Mesodermal cell (in vitro differentiated cells): ENCODE measurements around the gene FRYL.
"Not testable (repeated sequence)": the region's sequence is repeated elsewhere in the genome, so short reads cannot be mapped to it uniquely, and the experiment has no call there.

Experiments used
- H3K27ac ChIP-seq: 2 replicates; pipeline ENCODE4 v1.7.0; 2013; ENCODE audit warnings: mild to moderate bottlenecking, low read depth, low read length, moderate library complexity; ENCODE audit not compliant: severe bottlenecking
- H3K36me3 ChIP-seq: 2 replicates; pipeline ENCODE4 v1.7.1; 2013; ENCODE audit warnings: mild to moderate bottlenecking, low read length, moderate library complexity; ENCODE audit not compliant: control insufficient read depth, insufficient read depth
- H3K4me1 ChIP-seq: one replicate; pipeline ENCODE4 v1.7.1; 2013; ENCODE audit warnings: mild to moderate bottlenecking, low read length; ENCODE audit not compliant: insufficient read depth, control insufficient read depth, poor library complexity, severe bottlenecking
- H3K4me3 ChIP-seq: 2 replicates; pipeline ENCODE4 v1.7.0; 2013; ENCODE audit warnings: low read length, control low read depth, mild to moderate bottlenecking; ENCODE audit not compliant: insufficient read depth, poor library complexity, severe bottlenecking; ENCODE audit errors: extremely low read depth
- H3K9me3 ChIP-seq: 2 replicates; pipeline ENCODE4 v1.7.1; 2013; ENCODE audit warnings: mild to moderate bottlenecking, low read length, moderate library complexity; ENCODE audit not compliant: control insufficient read depth
- WGBS, 2 experiments: methylation state at CpG; one replicate each; pipeline ENCODE4 v1.1.5; 2013; ENCODE audit warnings: missing lambda C conversion rate in 2 of 2; ENCODE audit not compliant: insufficient coverage in 2 of 2; 5-methylcytosine and 5-hydroxymethylcytosine counted together

The FRYL gene

DNA sequence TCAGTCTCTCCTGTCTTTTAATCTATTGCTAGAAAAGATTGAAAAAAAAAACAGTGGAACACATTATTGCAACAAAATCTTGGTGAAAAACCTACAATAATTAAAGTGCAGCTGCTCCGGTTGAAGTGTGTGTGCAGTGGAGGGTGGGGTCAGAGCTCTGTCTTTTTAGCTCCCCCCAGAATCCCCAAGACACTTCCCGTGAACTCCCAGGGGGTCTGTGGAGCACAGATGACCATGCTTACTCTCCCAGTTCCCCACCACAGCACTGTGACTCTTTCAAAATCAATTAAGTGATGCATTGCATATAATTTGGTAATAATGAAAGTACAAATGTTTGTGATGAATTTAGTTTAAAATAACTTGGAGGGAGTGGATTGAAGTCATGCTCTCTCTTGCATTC lies 312.6 kb downstream of the FRYL start:
- H3K4me1 ChIP-seq = no peaks in the 10 kb centered on the region
- 80 to 100% methylated on average over 1 of the region's 2 CpGs for WGBS, 2 experiments
- H3K4me3 ChIP-seq = no peak overlapping the region
- H3K9me3 ChIP-seq = no peaks in the 10 kb centered on the region
- H3K36me3 ChIP-seq = no peaks in the 10 kb centered on the region
- H3K27ac ChIP-seq = no peak overlapping the region

GRCh38 chr4:48462363-48462762 lies 317.7 kb downstream of the FRYL start:
- Histone ChIP-seq H3K9me3 (no peaks in the 10 kb centered on the region), H3K4me3 (no peak overlapping the region), H3K27ac (no peak overlapping the region), H3K36me3 (no peaks in the 10 kb centered on the region), H3K4me1 (no peaks in the 10 kb centered on the region)
- WGBS, 2 experiments = 81 to 100% methylated on average over 1 to 2 of the region's 5 CpGs

GRCh38 chr4:48461000-48461399 lies 319.1 kb downstream of the FRYL start:
- H3K9me3 ChIP-seq = no peaks in the 10 kb centered on the region
- no peak overlapping the region for H3K27ac ChIP-seq
- no peaks in the 10 kb centered on the region for H3K4me1 ChIP-seq
- no peak overlapping the region for H3K4me3 ChIP-seq
- no peaks in the 10 kb centered on the region for H3K36me3 ChIP-seq

GRCh38 chr4:48454591-48454990 lies 325.5 kb downstream of the FRYL start:
- H3K9me3 ChIP-seq = no peaks in the 10 kb centered on the region
- no peak overlapping the region for H3K4me3 ChIP-seq
- H3K36me3 ChIP-seq = no peaks in the 10 kb centered on the region
- H3K27ac ChIP-seq = no peak overlapping the region
- H3K4me1 ChIP-seq = no peaks in the 10 kb centered on the region
- WGBS, 2 experiments = 94 to 100% methylated on average over 2 of the region's 2 CpGs

DNA sequence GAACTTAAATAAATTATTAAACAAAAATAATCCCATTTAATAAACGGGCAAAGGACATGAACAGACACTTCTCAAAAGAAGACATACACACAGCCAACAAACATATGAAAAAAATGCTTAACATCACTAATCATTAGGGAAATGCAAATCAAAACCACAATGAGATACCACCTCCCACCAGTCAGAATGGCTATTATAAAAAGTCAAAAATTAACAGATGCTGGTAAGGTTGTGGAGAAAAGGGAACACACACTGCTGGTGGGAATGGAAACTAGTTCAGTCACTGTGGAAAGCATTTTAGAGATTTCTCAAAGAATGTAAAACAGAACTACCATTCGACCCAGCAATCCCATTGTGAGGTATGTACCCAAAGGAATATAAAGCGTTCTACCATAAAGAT lies 328.4 kb downstream of the FRYL start:
- not testable (repeated sequence) for H3K27ac ChIP-seq, H3K4me3 ChIP-seq, H3K4me1 ChIP-seq, H3K9me3 ChIP-seq, H3K36me3 ChIP-seq
- 82 to 90% methylated on average over 2 of the region's 3 CpGs for WGBS, 2 experiments

- Histone ChIP-seq H3K4me1 (no peaks in the 10 kb centered on the region), H3K9me3 (no peaks in the 10 kb centered on the region), H3K36me3 (no peaks in the 10 kb centered on the region), H3K4me3 (no peak overlapping the region), H3K27ac (no peak overlapping the region)
- WGBS, 2 experiments = 92 to 100% methylated on average over 1 to 2 of the region's 3 CpGs
Observed at GRCh38 chr4:48450740-48451139, 329.3 kb downstream of the FRYL start.

DNA sequence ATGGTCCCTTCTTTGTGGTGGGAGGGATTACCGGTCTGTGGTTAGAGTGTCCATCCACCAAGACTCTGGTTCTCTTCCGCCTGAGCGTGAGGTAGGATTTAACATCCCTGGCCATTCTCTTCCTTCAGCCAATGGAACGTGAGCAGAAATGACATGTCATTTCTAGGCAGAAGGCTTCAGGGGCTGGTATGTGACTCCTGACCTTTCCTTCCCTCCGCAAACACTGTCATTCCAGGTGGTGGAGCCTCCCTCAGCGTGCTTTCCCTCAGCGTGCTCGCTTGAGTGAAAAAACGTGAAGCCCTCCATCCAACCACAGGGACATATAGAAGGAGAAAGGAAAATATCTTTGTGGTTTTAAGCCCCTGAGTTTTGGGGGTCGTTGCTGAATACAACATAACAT lies 330.9 kb downstream of the FRYL start:
- H3K36me3 ChIP-seq = no peaks in the 10 kb centered on the region
- no peaks in the 10 kb centered on the region for H3K4me1 ChIP-seq
- 88 to 92% methylated on average over 3 to 5 of the region's 10 CpGs for WGBS, 2 experiments
- no peak overlapping the region for H3K4me3 ChIP-seq
- H3K9me3 ChIP-seq = no peaks in the 10 kb centered on the region
- H3K27ac ChIP-seq = no peak overlapping the region
